Muscle layer of colon (tissue), 2 donors: ENCODE results near the gene AFF3.

Experiments
- H3K27ac ChIP-seq: one replicate; pipeline ENCODE4 v1.7.0; 2013; ENCODE audit warnings: low read depth, mild to moderate bottlenecking, low read length, moderate library complexity
- H3K27me3 ChIP-seq, 2 donors: one replicate each; pipeline ENCODE4 v1.7.0; 2013; ENCODE audit warnings: low read length in 2 of 2, mild to moderate bottlenecking in 2 of 2; ENCODE audit not compliant: insufficient read depth in 2 of 2, control insufficient read depth in 1 of 2
- H3K36me3 ChIP-seq: one replicate; pipeline ENCODE4 v1.7.0; 2013; ENCODE audit warnings: mild to moderate bottlenecking, low read length; ENCODE audit not compliant: insufficient read depth
- H3K4me1 ChIP-seq: one replicate; pipeline ENCODE4 v1.7.0; 2013; ENCODE audit warnings: mild to moderate bottlenecking, low read length; ENCODE audit not compliant: insufficient read depth
- H3K4me3 ChIP-seq, 2 donors: one replicate each; pipeline ENCODE4 v1.7.0; 2013; ENCODE audit warnings: low read length in 2 of 2, low read depth in 1 of 2, mild to moderate bottlenecking in 1 of 2, moderate library complexity in 1 of 2
- H3K9ac ChIP-seq: one replicate; pipeline ENCODE4 v1.7.0; 2013; ENCODE audit warnings: low read length
- H3K9me3 ChIP-seq: one replicate; pipeline ENCODE4 v1.7.0; 2013; ENCODE audit warnings: mild to moderate bottlenecking, low read length
- donor health status: abdominal sarcoma.
- donor health status: Adenocarcinoma of cecum.

Gene AFF3

GRCh38 chr2:99636144-99637034 is 506.0 kb downstream of the AFF3 start:
- Histone ChIP-seq H3K27ac (peak overlapping the region; percentile 4), H3K4me1 (peaks cover 25% of the 10 kb centered on the region), H3K4me3 (peak overlapping the region in 1 of 2 donors; percentile 8), H3K27me3 (no peaks in the 10 kb centered on the region), H3K36me3 (no peaks in the 10 kb centered on the region), H3K9me3 (no peaks in the 10 kb centered on the region), H3K9ac (no peak overlapping the region)

DNA sequence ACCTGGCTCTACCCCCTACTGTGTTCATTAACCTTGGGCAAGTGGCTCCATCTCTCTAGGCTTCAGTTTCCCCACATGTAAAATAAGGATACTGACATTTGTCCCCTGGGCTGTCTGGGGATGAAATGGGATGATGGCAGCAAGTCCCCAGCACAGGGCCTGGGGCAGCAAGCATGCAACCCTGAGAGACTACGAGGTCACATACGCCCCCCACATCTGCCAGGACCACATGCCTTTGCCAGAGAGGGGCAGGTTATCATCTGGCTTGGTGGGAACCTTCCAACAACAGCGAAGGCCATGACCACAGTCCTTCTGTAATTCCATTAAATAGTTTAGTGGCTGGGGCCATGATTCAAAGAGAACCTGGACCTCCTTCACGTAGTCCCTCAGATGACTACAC is 506.7 kb downstream of the AFF3 start:
- Histone ChIP-seq H3K9ac (no peak overlapping the region), H3K27me3 (no peaks in the 10 kb centered on the region), H3K36me3 (no peaks in the 10 kb centered on the region)

DNA sequence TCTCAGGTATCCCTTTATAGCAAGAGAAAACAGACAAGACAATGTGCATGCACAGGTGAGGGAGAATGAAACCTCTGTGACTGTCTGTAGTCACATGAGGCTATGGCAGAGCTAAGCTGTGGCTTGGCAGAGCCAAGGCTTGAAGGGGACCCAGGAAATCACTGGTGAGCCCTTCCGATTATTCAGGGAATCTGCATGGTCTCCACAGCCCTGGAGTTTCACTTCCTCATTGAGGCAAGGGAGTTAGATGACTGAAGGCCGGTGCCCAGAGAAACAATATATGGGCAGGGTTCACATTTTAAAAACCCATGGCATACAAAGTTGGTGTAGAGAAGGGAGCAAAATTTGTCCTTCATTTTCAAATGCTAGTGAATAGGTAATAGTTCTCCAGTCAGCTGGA is 508.2 kb downstream of the AFF3 start:
- Histone ChIP-seq H3K27ac (no peak overlapping the region), H3K9me3 (no peaks in the 10 kb centered on the region), H3K36me3 (no peaks in the 10 kb centered on the region), H3K27me3 (no peaks in the 10 kb centered on the region), H3K4me3 (no peak overlapping the region), H3K4me1 (peaks cover 13% of the 10 kb centered on the region), H3K9ac (no peak overlapping the region)

More for the DNA sequence above, 506.7 kb downstream of the AFF3 start:
- Histone ChIP-seq H3K9me3 (no peaks in the 10 kb centered on the region), H3K27ac (no peak overlapping the region), H3K4me1 (peaks cover 21% of the 10 kb centered on the region), H3K4me3 (no peak overlapping the region)

DNA sequence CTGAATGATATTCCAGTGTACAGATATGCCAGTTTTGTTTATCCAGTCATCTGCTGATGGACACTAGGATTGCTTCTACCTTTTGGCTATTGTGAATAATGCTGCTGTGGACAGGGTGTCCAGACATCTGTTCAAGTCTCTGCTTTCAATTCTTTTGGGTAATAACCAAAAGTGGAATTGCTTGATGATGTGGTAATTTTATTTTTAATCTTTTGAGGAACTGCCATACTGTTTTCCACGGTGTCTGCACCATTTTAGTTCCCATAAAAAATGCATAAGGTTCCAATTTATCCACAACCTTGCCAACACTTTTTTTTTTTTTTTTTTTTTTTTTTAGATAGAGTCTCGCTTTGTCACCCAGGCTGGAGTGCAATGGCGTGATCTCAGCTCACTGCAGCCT is 510.7 kb downstream of the AFF3 start:
- Histone ChIP-seq H3K27me3 (no peaks in the 10 kb centered on the region), H3K4me3 (no peak overlapping the region), H3K27ac (no peak overlapping the region), H3K4me1 (peaks cover 11% of the 10 kb centered on the region), H3K9ac (no peak overlapping the region), H3K36me3 (no peaks in the 10 kb centered on the region), H3K9me3 (no peaks in the 10 kb centered on the region)

DNA sequence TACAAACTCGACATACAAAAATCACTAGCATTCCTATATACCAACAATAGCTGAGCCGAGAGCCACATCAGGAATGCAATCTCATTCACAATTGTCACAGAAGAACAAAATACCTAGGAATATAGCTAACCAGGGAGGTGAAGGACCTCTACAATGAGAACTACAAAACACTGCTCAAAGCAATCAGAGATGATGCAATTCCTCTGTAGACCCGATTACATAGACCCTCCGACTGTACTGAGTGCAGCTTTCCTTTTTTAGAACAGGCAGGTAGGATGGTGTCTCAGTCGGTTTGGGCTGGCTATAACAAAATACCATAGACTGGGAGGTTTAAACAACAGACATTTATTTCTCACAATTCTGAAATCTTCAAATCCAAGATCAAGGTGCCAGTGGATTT is 513.1 kb downstream of the AFF3 start:
- no peaks in the 10 kb centered on the region for H3K27me3 ChIP-seq

DNA sequence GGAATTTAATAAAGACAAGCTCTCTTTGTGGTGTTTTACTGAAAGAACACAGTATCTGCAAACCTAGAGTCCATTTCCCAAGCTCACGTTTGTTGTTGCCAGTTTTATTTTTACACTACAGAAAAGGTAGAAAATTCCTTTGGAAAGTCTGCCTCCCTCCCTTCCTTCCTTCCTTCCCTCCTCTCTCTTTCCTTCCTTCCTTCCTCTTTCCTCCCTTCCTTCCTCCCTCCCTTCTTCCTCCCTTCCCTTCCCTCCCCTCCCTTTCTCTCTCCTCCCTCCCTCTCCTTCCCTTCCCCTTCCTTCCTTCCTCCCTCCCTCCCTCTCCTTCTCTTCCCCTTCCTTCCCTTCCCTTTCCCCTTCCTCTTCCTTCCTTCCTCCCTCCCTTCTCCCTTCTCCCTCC is 516.2 kb downstream of the AFF3 start:
- Histone ChIP-seq H3K9me3 (no peaks in the 10 kb centered on the region), H3K36me3 (no peaks in the 10 kb centered on the region), H3K27ac (no peak overlapping the region), H3K27me3 (no peaks in the 10 kb centered on the region), H3K4me1 (peaks cover 16% of the 10 kb centered on the region), H3K4me3 (no peak overlapping the region), H3K9ac (no peak overlapping the region)

More for the DNA sequence above, 513.1 kb downstream of the AFF3 start:
- H3K36me3 ChIP-seq: no peaks in the 10 kb centered on the region
- H3K9me3 ChIP-seq: no peaks in the 10 kb centered on the region
- H3K4me1 ChIP-seq: no peaks in the 10 kb centered on the region
- no peak overlapping the region for H3K9ac ChIP-seq
- no peak overlapping the region for H3K4me3 ChIP-seq
- H3K27ac ChIP-seq: no peak overlapping the region

DNA sequence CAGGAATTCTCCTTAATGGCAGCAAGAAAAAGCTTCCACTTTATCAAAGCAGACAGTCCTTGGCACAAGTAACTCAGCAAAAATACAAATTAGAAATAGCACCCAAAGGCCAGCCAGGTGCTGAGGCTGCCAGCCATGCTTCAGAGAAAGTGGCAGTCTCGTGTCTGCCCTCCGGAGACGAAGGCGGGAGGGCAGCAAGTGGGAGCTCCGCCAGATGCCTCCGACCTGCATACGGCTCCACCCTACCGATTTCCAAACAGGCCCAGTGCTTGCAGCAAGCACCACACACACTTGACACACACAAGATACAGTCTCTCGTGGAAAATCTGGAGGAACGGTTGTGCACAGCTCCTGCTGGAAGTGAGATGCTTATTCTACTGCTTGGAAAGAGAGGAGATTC is 517.7 kb downstream of the AFF3 start:
- H3K9ac ChIP-seq: no peak overlapping the region
- H3K4me1 ChIP-seq: peaks cover 27% of the 10 kb centered on the region

DNA sequence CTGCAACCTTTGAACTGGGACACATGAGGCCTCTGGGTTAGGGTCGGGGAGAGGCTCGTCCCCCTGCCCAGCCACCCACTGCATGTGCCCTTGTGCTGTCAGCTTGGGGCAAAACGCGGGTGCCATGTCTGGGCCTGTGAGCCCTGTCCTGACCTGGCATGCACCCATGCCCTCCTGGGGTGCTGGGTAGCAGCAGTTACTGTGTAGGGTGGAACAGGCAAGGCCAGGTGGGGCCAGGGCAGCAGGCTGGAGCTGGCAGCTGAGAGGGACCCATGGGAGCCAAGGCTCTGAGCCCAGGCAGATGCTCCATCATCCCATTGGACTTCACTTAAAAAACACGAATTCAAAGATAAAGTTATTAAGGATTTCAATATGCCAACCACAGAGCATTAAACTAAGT is 518.8 kb downstream of the AFF3 start:
- H3K4me3 ChIP-seq: no peak overlapping the region
- no peak overlapping the region for H3K27ac ChIP-seq
- no peaks in the 10 kb centered on the region for H3K9me3 ChIP-seq
- H3K36me3 ChIP-seq: no peaks in the 10 kb centered on the region
- no peak overlapping the region for H3K9ac ChIP-seq
- H3K27me3 ChIP-seq: no peaks in the 10 kb centered on the region
- H3K4me1 ChIP-seq: peaks cover 27% of the 10 kb centered on the region

More for the DNA sequence above, 517.7 kb downstream of the AFF3 start:
- H3K9me3 ChIP-seq: no peaks in the 10 kb centered on the region
- no peak overlapping the region for H3K4me3 ChIP-seq
- H3K27me3 ChIP-seq: no peaks in the 10 kb centered on the region
- no peak overlapping the region for H3K27ac ChIP-seq
- no peaks in the 10 kb centered on the region for H3K36me3 ChIP-seq

DNA sequence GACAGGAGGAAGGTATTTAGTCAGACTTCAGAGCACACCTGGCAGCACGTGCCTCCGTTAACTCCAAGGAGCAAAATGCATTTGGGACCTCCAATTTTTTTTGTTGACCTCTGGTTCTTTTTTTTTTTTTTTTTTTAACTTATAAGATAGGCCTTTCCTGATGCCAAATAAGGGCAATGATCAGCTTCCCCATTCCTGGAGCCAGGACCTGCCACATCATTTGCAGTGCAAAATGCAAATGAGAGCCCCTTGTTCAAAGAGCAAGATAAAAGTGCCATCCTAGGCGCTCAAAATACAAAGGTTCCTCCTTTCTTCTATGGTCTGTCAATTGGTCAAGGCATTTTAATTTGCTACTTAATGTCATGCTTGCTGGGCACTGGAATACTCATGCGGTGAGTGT is 519.4 kb downstream of the AFF3 start:
- no peak overlapping the region for H3K27ac ChIP-seq
- no peak overlapping the region for H3K4me3 ChIP-seq
- peaks cover 27% of the 10 kb centered on the region for H3K4me1 ChIP-seq
- no peak overlapping the region for H3K9ac ChIP-seq
- H3K36me3 ChIP-seq: no peaks in the 10 kb centered on the region
- H3K9me3 ChIP-seq: no peaks in the 10 kb centered on the region
- no peaks in the 10 kb centered on the region for H3K27me3 ChIP-seq

DNA sequence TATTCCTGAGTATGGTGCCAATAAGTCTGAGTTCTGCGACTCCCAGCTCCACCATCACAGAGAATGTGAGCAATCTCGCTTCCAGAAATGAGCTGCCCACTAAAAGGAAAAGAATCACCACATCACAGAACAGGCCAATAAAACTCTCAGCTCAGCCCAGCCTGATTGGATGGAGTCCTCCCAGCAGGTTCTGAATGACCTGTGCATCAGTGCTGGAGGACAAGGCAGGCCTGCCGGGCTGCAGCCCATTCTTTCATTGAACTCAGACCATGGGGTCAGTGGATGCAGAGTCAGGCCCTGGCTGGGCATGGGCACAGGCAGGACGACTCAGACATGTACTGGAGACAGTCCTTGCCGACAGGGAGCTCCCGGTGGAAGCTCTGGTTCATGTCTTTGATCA is 519.9 kb downstream of the AFF3 start:
- Histone ChIP-seq H3K9me3 (no peaks in the 10 kb centered on the region), H3K9ac (no peak overlapping the region), H3K36me3 (no peaks in the 10 kb centered on the region), H3K27me3 (no peaks in the 10 kb centered on the region), H3K4me1 (peaks cover 27% of the 10 kb centered on the region), H3K4me3 (no peak overlapping the region), H3K27ac (no peak overlapping the region)

DNA sequence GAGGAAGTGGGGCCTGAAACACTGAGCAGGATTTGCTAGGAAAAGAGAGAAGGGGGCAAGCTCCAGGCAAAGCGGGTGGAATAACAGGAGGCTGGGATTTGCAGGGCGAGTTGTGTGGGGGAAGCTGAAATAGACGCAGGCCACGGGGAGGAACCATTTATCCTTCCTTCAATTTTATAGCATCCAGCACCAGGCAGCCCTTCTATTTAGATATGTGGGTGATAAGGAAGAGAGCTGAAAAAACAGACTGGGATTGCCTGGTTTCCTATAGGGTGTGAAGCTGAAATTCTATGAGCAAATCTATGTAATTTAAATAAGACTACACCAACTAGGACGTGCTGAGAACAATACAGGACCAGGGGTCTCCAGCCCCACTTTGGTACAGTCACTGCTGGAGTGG is 520.6 kb downstream of the AFF3 start:
- H3K9ac ChIP-seq: no peak overlapping the region
- H3K27ac ChIP-seq: no peak overlapping the region
- H3K4me1 ChIP-seq: peaks cover 27% of the 10 kb centered on the region
- H3K36me3 ChIP-seq: no peaks in the 10 kb centered on the region
- H3K27me3 ChIP-seq: no peaks in the 10 kb centered on the region
- H3K9me3 ChIP-seq: no peaks in the 10 kb centered on the region
- H3K4me3 ChIP-seq: no peak overlapping the region

- Histone ChIP-seq H3K9ac (no peak overlapping the region), H3K27me3 (no peaks in the 10 kb centered on the region), H3K27ac (no peak overlapping the region), H3K36me3 (no peaks in the 10 kb centered on the region), H3K9me3 (no peaks in the 10 kb centered on the region), H3K4me1 (peaks cover 27% of the 10 kb centered on the region), H3K4me3 (no peak overlapping the region)
Observed at GRCh38 chr2:99621106-99621505, 521.3 kb downstream of the AFF3 start.
